ENCODE data around the gene CUBN. TPM values are rescaled to one million over a fixed set of nuclear protein-coding genes. Genes with fewer than 3 reads are reported as not detected.

The CUBN gene
- polyA plus RNA-seq, 1 experiment = 0.76 TPM

GRCh38 chr10:17064435-17064834 is 65.2 kb downstream of the CUBN start:
- DNase-seq (ENCODE audit: low read depth, low spot score) = no peak
- Histone ChIP-seq H3K27me3 (ENCODE audit: control insufficient read depth, insufficient read depth, low read length) (no peaks in the 10 kb centered on the region), H3K9me3 (ENCODE audit: control insufficient read depth, insufficient read depth, low read length) (no peaks in the 10 kb centered on the region), H3K4me3 (ENCODE audit: low read depth, low read length) (no peak overlapping the region), H3K27ac (ENCODE audit: low read depth, low read length) (no peak overlapping the region)
- ChIA-PET POLR2A (no interaction called here), CTCF (no interaction called here)
- no peak for TF ChIP-seq CTCF (IDR thresholded peaks at IDR 0.05; ENCODE audit: low read depth, low read length)

GRCh38 chr10:17062955-17063484 is 66.6 kb downstream of the CUBN start:
- no peaks in the 10 kb centered on the region for H3K9me3 ChIP-seq (ENCODE audit: control insufficient read depth, insufficient read depth, low read length)
- H3K27ac ChIP-seq (ENCODE audit: low read depth, low read length) = peak overlapping the region; percentile 86
- POLR2A ChIA-PET = interaction anchor here (0.5 to 0.9 kb wide), 4 partner anchors 63 to 168 kb away, joined by 3 read pairs; no protein-coding TSS in a partner anchor
- no peak for DNase-seq (ENCODE audit: low read depth, low spot score)
- CTCF ChIA-PET = interaction anchor here (0.9 to 1.0 kb wide), 2 partner anchors 10 to 194 kb away, joined by 3 read pairs; no protein-coding TSS in a partner anchor
- TF ChIP-seq CTCF (IDR thresholded peaks at IDR 0.05; ENCODE audit: low read depth, low read length) = no peak
- H3K27me3 ChIP-seq (ENCODE audit: control insufficient read depth, insufficient read depth, low read length) = no peaks in the 10 kb centered on the region
- H3K4me3 ChIP-seq (ENCODE audit: low read depth, low read length) = no peak overlapping the region

- ChIA-PET CTCF (interaction anchor here (0.9 to 1.0 kb wide), 2 partner anchors 10 to 194 kb away, joined by 3 read pairs; no protein-coding TSS in a partner anchor), POLR2A (interaction anchor here (0.5 to 0.9 kb wide), 4 partner anchors 62 to 168 kb away, joined by 3 read pairs; no protein-coding TSS in a partner anchor)
- no peak for TF ChIP-seq CTCF (IDR thresholded peaks at IDR 0.05; ENCODE audit: low read depth, low read length)
- Histone ChIP-seq H3K27me3 (ENCODE audit: control insufficient read depth, insufficient read depth, low read length) (no peaks in the 10 kb centered on the region), H3K9me3 (ENCODE audit: control insufficient read depth, insufficient read depth, low read length) (no peaks in the 10 kb centered on the region), H3K4me3 (ENCODE audit: low read depth, low read length) (no peak overlapping the region), H3K27ac (ENCODE audit: low read depth, low read length) (peak overlapping the region; percentile 86)
- peak; percentile 59 for DNase-seq (ENCODE audit: low read depth, low spot score)
Measured at GRCh38 chr10:17062493-17062892, 67.1 kb downstream of the CUBN start.

GRCh38 chr10:17062009-17062408 is 67.6 kb downstream of the CUBN start:
- Histone ChIP-seq H3K27me3 (ENCODE audit: control insufficient read depth, insufficient read depth, low read length) (no peaks in the 10 kb centered on the region), H3K4me3 (ENCODE audit: low read depth, low read length) (no peak overlapping the region), H3K9me3 (ENCODE audit: control insufficient read depth, insufficient read depth, low read length) (no peaks in the 10 kb centered on the region), H3K27ac (ENCODE audit: low read depth, low read length) (no peak overlapping the region)
- DNase-seq (ENCODE audit: low read depth, low spot score) = no peak
- ChIA-PET CTCF (interaction anchor here (0.9 kb wide), 1 partner anchor 11 kb away, joined by 3 read pairs; no protein-coding TSS in a partner anchor), POLR2A (interaction anchor here (0.6 to 1.0 kb wide), 4 partner anchors 62 to 173 kb away, joined by 3 to 6 read pairs (median 4); partner anchors contain the start of gene TRDMT1)
- no peak for TF ChIP-seq CTCF (IDR thresholded peaks at IDR 0.05; ENCODE audit: low read depth, low read length)

GRCh38 chr10:17061418-17061817 is 68.2 kb downstream of the CUBN start:
- Histone ChIP-seq H3K4me3 (ENCODE audit: low read depth, low read length) (no peak overlapping the region), H3K27ac (ENCODE audit: low read depth, low read length) (peak overlapping the region; percentile 54), H3K9me3 (ENCODE audit: control insufficient read depth, insufficient read depth, low read length) (no peaks in the 10 kb centered on the region), H3K27me3 (ENCODE audit: control insufficient read depth, insufficient read depth, low read length) (no peaks in the 10 kb centered on the region)
- ChIA-PET CTCF (interaction anchor here (0.9 kb wide), 1 partner anchor 167 kb away, joined by 3 read pairs; the partner anchor contains the start of gene VIM), POLR2A (interaction anchor here (0.6 to 1.0 kb wide), 2 partner anchors 140 to 172 kb away, joined by 4 to 6 read pairs; partner anchors contain the start of gene TRDMT1)
- no peak for DNase-seq (ENCODE audit: low read depth, low spot score)
- TF ChIP-seq CTCF (IDR thresholded peaks at IDR 0.05; ENCODE audit: low read depth, low read length) = no peak
